ENCODE results near the gene HIPK4.
"Not testable (repeated sequence)": the region's sequence is repeated elsewhere in the genome, so short reads cannot be mapped to it uniquely, and the experiment has no call there.

The HIPK4 gene

GRCh38 chr19:40335855-40336600 lies 54.0 kb downstream of the HIPK4 start:
- DNase-seq = no peak

GRCh38 chr19:40335101-40335500 lies 54.9 kb downstream of the HIPK4 start:
- no peak for DNase-seq

DNA sequence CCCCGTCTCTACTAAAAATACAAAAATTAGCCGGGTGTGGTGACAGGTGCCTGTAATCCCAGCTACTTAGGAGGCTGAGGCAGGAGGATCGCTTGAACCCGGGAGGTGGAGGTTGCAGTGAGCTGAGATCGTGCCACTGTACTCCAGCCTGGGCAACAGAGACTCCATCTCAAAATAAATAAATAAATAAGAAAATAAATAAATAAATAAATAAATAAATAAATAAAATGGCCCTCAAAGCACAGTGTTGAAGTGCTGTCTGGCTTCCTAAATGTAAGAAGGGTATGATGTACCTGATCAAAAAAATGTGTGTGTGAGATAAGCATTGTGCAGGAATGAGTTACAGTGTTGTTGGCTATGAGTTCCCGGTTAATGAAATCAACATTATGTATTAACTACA lies 56.9 kb downstream of the HIPK4 start:
- DNase-seq = not testable (repeated sequence)

GRCh38 chr19:40332669-40333068 lies 57.3 kb downstream of the HIPK4 start:
- DNase-seq = no peak

- DNase-seq = no peak
Observed at GRCh38 chr19:40331052-40331451, 58.9 kb downstream of the HIPK4 start.

Measured in NCI-H2171 (cell line).